Measurements from ENCODE around the gene CYP2R1.

DNA sequence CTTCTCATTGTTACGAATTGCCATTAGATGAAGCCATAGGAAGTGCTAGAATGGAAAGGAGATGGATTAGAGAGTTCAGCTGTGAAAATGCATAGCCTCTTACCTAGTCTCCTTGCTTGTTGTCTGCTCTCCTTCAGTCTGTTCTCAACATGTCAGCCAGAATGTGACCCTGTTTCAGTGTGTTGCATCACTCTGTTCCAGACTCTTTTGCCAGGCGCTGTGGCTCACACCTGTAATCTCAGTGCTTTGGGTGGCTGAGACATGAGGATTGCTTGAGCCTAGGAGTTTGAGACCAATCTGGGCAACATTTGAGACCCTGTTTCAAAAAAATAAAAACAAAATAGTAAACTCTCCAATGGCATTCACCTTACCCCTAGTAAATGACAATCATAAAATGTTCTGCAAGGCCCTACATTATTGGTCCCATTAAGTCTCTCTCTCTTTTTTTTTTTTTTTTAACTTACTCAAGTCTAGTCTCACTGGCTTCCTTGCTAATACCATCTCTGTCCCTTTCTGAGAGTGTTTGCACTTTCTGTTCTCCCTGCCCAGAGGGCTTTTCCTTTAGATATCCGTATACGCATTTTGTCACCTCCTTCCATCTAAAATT lies 39.4 kb downstream of the CYP2R1 start:
- TF ChIP-seq, protein P1, sequence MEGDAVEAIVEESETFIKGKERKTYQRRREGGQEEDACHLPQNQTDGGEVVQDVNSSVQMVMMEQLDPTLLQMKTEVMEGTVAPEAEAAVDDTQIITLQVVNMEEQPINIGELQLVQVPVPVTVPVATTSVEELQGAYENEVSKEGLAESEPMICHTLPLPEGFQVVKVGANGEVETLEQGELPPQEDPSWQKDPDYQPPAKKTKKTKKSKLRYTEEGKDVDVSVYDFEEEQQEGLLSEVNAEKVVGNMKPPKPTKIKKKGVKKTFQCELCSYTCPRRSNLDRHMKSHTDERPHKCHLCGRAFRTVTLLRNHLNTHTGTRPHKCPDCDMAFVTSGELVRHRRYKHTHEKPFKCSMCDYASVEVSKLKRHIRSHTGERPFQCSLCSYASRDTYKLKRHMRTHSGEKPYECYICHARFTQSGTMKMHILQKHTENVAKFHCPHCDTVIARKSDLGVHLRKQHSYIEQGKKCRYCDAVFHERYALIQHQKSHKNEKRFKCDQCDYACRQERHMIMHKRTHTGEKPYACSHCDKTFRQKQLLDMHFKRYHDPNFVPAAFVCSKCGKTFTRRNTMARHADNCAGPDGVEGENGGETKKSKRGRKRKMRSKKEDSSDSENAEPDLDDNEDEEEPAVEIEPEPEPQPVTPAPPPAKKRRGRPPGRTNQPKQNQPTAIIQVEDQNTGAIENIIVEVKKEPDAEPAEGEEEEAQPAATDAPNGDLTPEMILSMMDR (IDR thresholded peaks at IDR 0.05; ENCODE audit: low read depth, low read length), result no peak
- no peak for TF ChIP-seq POLR2A (IDR thresholded peaks at IDR 0.05; ENCODE audit: extremely low read depth, insufficient read length)
